NK-92 (cell line): ENCODE measurements around the gene RIMBP3B.
"Not testable (repeated sequence)": the region's sequence is repeated elsewhere in the genome, so short reads cannot be mapped to it uniquely, and the experiment has no call there.

Experiments used
- DNase-seq: peaks from one replicate; lab custom pipeline; 2025; ENCODE audit not compliant: unreplicated experiment; lab: John Stamatoyannopoulos, UW

RIMBP3B gene

GRCh38 chr22:21383701-21384467 lies at the start of gene RIMBP3B:
Gene RIMBP3B (plus strand): TSS chr22:21383751. CDS start chr22:21383859, 108 bp downstream.
- not testable (repeated sequence) for DNase-seq

GRCh38 chr22:21357527-21357926 lies 26.0 kb upstream of the RIMBP3B start:
- DNase-seq, result not testable (repeated sequence)

- not testable (repeated sequence) for DNase-seq
These were observed 23.0 kb upstream of the RIMBP3B start for GRCh38 chr22:21360525-21360924.

GRCh38 chr22:21362473-21362872 lies 21.1 kb upstream of the RIMBP3B start:
- DNase-seq, result not testable (repeated sequence)

- not testable (repeated sequence) for DNase-seq
These were observed 20.5 kb upstream of the RIMBP3B start for GRCh38 chr22:21363061-21363460.

- DNase-seq, result not testable (repeated sequence)
These were observed 19.7 kb upstream of the RIMBP3B start for GRCh38 chr22:21363803-21364202.

GRCh38 chr22:21364362-21364761 lies 19.2 kb upstream of the RIMBP3B start:
- not testable (repeated sequence) for DNase-seq

- not testable (repeated sequence) for DNase-seq
These were observed 18.2 kb upstream of the RIMBP3B start for GRCh38 chr22:21365337-21365736.

- DNase-seq, result not testable (repeated sequence)
These were observed 14.8 kb upstream of the RIMBP3B start for GRCh38 chr22:21368603-21369310.

- DNase-seq, result not testable (repeated sequence)
These were observed 7.7 kb upstream of the RIMBP3B start for GRCh38 chr22:21375880-21376279.

GRCh38 chr22:21384468-21385357 lies 1.2 kb downstream of the RIMBP3B start:
- not testable (repeated sequence) for DNase-seq

- DNase-seq, result not testable (repeated sequence)
These were observed 5.9 kb downstream of the RIMBP3B start for GRCh38 chr22:21389480-21389879.

GRCh38 chr22:21390013-21390412 lies 6.5 kb downstream of the RIMBP3B start:
- not testable (repeated sequence) for DNase-seq

- not testable (repeated sequence) for DNase-seq
These were observed 11.1 kb downstream of the RIMBP3B start for GRCh38 chr22:21394613-21395012.

GRCh38 chr22:21401197-21401969 lies 17.8 kb downstream of the RIMBP3B start:
- DNase-seq, result not testable (repeated sequence)

- not testable (repeated sequence) for DNase-seq
These were observed 19.3 kb downstream of the RIMBP3B start for GRCh38 chr22:21402763-21403314.

- DNase-seq, result not testable (repeated sequence)
These were observed 23.6 kb downstream of the RIMBP3B start for GRCh38 chr22:21407139-21407538.

GRCh38 chr22:21407792-21408191 lies 24.2 kb downstream of the RIMBP3B start:
- not testable (repeated sequence) for DNase-seq

GRCh38 chr22:21416375-21416774 lies 32.8 kb downstream of the RIMBP3B start:
- DNase-seq, result not testable (repeated sequence)

GRCh38 chr22:21417227-21417746 lies 33.7 kb downstream of the RIMBP3B start, which contains the start of gene HIC2:
Gene HIC2 (plus strand): TSS chr22:21417371. CDS start chr22:21442832, 25,461 bp downstream.
- DNase-seq, result not testable (repeated sequence)
